Liver (tissue), 9 donors: ENCODE measurements around the gene ARHGEF7. TPM values are rescaled to one million over a fixed set of nuclear protein-coding genes. Genes with fewer than 3 reads are reported as not detected.

ENCODE experiments used
- DNase-seq: peaks from one replicate; pipeline ENCODE4 v3.0.0-alpha.2; 2017; ENCODE audit warnings: low spot score
- H3K27ac ChIP-seq, 2 donors: one replicate each; pipeline ENCODE4 v1.7.0; 2013; ENCODE audit warnings: inconsistent platforms in 2 of 2, low read length in 2 of 2, control low read depth in 1 of 2, low read depth in 1 of 2, mild to moderate bottlenecking in 1 of 2
- H3K27me3 ChIP-seq, 4 donors: one replicate each; pipeline versions ENCODE4 v1.6.1 to v1.7.0; 2013; ENCODE audit warnings: low read length in 3 of 4, inconsistent platforms in 1 of 4, mild to moderate bottlenecking in 1 of 4, moderate library complexity in 1 of 4; ENCODE audit not compliant: control insufficient read depth in 4 of 4, insufficient read depth in 4 of 4
- H3K36me3 ChIP-seq, 4 donors: one replicate each; pipeline versions ENCODE4 v1.6.1 to v1.7.0; 2013; ENCODE audit warnings: low read length in 3 of 4, mild to moderate bottlenecking in 3 of 4, low read depth in 1 of 4, moderate library complexity in 1 of 4; ENCODE audit not compliant: control insufficient read depth in 4 of 4, insufficient read depth in 3 of 4
- H3K4me1 ChIP-seq, 4 donors: one replicate each; pipeline versions ENCODE4 v1.6.1 to v1.7.0; 2013; ENCODE audit warnings: low read length in 3 of 4, mild to moderate bottlenecking in 3 of 4, moderate library complexity in 1 of 4; ENCODE audit not compliant: control insufficient read depth in 4 of 4, insufficient read depth in 4 of 4
- H3K4me3 ChIP-seq, 3 donors: one replicate each; pipeline versions ENCODE4 v1.6.1 to v1.7.0; 2013; ENCODE audit warnings: low read length in 3 of 3, control low read depth in 1 of 3, low read depth in 1 of 3, mild to moderate bottlenecking in 1 of 3
- H3K9ac ChIP-seq, 2 donors: one replicate each; pipeline ENCODE4 v1.7.0; 2013; ENCODE audit warnings: low read length in 2 of 2, mild to moderate bottlenecking in 2 of 2, moderate library complexity in 2 of 2, control low read depth in 1 of 2, low read depth in 1 of 2
- H3K9me3 ChIP-seq, 4 donors: one replicate each; pipeline versions ENCODE4 v1.6.1 to v1.7.0; 2013; ENCODE audit warnings: low read length in 3 of 4; ENCODE audit not compliant: control insufficient read depth in 4 of 4
- ATF3 ChIP-seq: IDR thresholded peaks from 2 replicates; pipeline ENCODE4 v1.6.1; 2016; ENCODE audit warnings: antibody characterized with exemption
- CTCF ChIP-seq: fragments of 150-350 bp; IDR thresholded peaks from 2 replicates; pipeline ENCODE4 v1.5.1; 2017; ENCODE audit warnings: improper control_type of control experiment, low read depth, low read length; ENCODE audit not compliant: missing input control
- EGR1 ChIP-seq, 2 donors: IDR thresholded peaks; 2 replicates each; pipeline ENCODE4 v1.6.1; 2016 to 2018; ENCODE audit warnings: antibody characterized with exemption in 2 of 2, low read depth in 2 of 2
- FOXA1 ChIP-seq: IDR thresholded peaks from 2 replicates; pipeline ENCODE4 v1.6.1; 2016; ENCODE audit warnings: antibody characterized with exemption
- FOXA2 ChIP-seq: IDR thresholded peaks from 2 replicates; pipeline ENCODE4 v1.6.1; 2016; ENCODE audit warnings: antibody characterized with exemption
- HNF4A ChIP-seq, 2 donors: conservative IDR thresholded peaks; 2 replicates each; pipeline ENCODE4 v1.6.1; 2016; ENCODE audit warnings: antibody characterized with exemption in 2 of 2, mild to moderate bottlenecking in 2 of 2
- HNF4G ChIP-seq: IDR thresholded peaks from 2 replicates; pipeline ENCODE4 v1.6.1; 2016; ENCODE audit warnings: antibody characterized with exemption
- JUND ChIP-seq, 2 donors: IDR thresholded peaks; 2 replicates each; pipeline ENCODE4 v1.6.1; 2016; ENCODE audit warnings: antibody characterized with exemption in 2 of 2
- MAX ChIP-seq: IDR thresholded peaks from 2 replicates; pipeline ENCODE4 v1.6.1; 2016; ENCODE audit warnings: antibody characterized with exemption
- RAD21 ChIP-seq, 2 donors: IDR thresholded peaks; 2 replicates each; pipeline ENCODE4 v1.6.1; 2016; ENCODE audit warnings: antibody characterized with exemption in 2 of 2, mild to moderate bottlenecking in 2 of 2
- REST ChIP-seq: IDR thresholded peaks from 2 replicates; pipeline ENCODE4 v1.6.1; 2016; ENCODE audit warnings: antibody characterized with exemption, mild to moderate bottlenecking
- RXRA ChIP-seq, 2 donors: IDR thresholded peaks; 2 replicates each; pipeline ENCODE4 v1.6.1; 2017 to 2018; ENCODE audit warnings: antibody characterized with exemption in 2 of 2, mild to moderate bottlenecking in 1 of 2
- SP1 ChIP-seq: IDR thresholded peaks from 2 replicates; pipeline ENCODE4 v1.6.1; 2018; ENCODE audit warnings: antibody characterized with exemption, mild to moderate bottlenecking
- ZBTB33 ChIP-seq: IDR thresholded peaks from 2 replicates; pipeline ENCODE4 v1.6.1; 2016; ENCODE audit warnings: antibody characterized with exemption
- WGBS: extraction: QIAGEN DNeasy Blood & Tissue Kit; methylation state at CpG from one replicate; pipeline ENCODE4 v1.1.7; 2013; 5-methylcytosine and 5-hydroxymethylcytosine counted together
- polyA plus RNA-seq, 2 donors: library from polyadenylated mRNA; stranded (reverse) in 1 of 2; unstranded in 1 of 2; fragments of 200-250 nt in 1 of 2; fragments of >200 nt in 1 of 2; fragmentation: Nextera tagmentation in 1 of 2; extraction: Ambion mirVana in 1 of 2; gene quantifications; one replicate each; pipeline versions ENCODE4 v1.2.1 to v1.2.3, GENCODE V29; 2013 to 2015
- total RNA-seq, 2 donors: library from RNA; depleted of rRNA; stranded (reverse); fragments of >200 nt; gene quantifications; one replicate each; pipeline ENCODE4 v1.2.3, GENCODE V29; 2014
- donor health status: healthy.
- donor health status: healthy.
- donor health status: healthy.
- donor health status: healthy.
- donor health status: healthy.

The ARHGEF7 gene
- total and polyA plus RNA-seq, 4 donors: 10.3 to 37.5 (median 20.1) TPM

GRCh38 chr13:111291908-111292307, 176.8 kb downstream of the ARHGEF7 start:
- H3K36me3 ChIP-seq: peaks cover 9 to 57% (median 45%) of the 10 kb centered on the region in 4 donors
- no peaks in the 10 kb centered on the region for H3K9me3 ChIP-seq
- H3K4me3 ChIP-seq: no peak overlapping the region
- TF ChIP-seq ZBTB33 (no peak), RAD21 (IDR thresholded peaks at IDR 0.05) (no peak), MAX (no peak)
- WGBS: 97% methylated on average over 14 of the region's 14 CpGs
- H3K9ac ChIP-seq: no peak overlapping the region
- no peak for DNase-seq
- H3K27ac ChIP-seq: no peak overlapping the region
- H3K27me3 ChIP-seq: no peaks in the 10 kb centered on the region
- no peaks in the 10 kb centered on the region for H3K4me1 ChIP-seq

GRCh38 chr13:111292710-111293485, 177.8 kb downstream of the ARHGEF7 start:
- Histone ChIP-seq H3K4me1 (no peaks in the 10 kb centered on the region), H3K4me3 (no peak overlapping the region), H3K27me3 (no peaks in the 10 kb centered on the region), H3K9me3 (no peaks in the 10 kb centered on the region), H3K27ac (no peak overlapping the region), H3K36me3 (peaks cover 6 to 54% (median 39%) of the 10 kb centered on the region in 4 donors), H3K9ac (no peak overlapping the region)
- no peak for DNase-seq
- TF ChIP-seq HNF4G: no peak
- no peak for TF ChIP-seq SP1
- no peak for TF ChIP-seq ZBTB33
- no peak for TF ChIP-seq MAX
- no peak for TF ChIP-seq FOXA2
- TF ChIP-seq REST: no peak
- TF ChIP-seq CTCF: no peak
- TF ChIP-seq FOXA1: no peak
- TF ChIP-seq RAD21 (IDR thresholded peaks at IDR 0.05): no peak
- TF ChIP-seq HNF4A (conservative IDR thresholded peaks at IDR 0.05): no peak
- TF ChIP-seq JUND (IDR thresholded peaks at IDR 0.05): no peak
- no peak for TF ChIP-seq ATF3
- TF ChIP-seq RXRA (IDR thresholded peaks at IDR 0.05): no peak
- TF ChIP-seq EGR1 (IDR thresholded peaks at IDR 0.05; ENCODE audit: low read depth in 2 of 2): no peak
- 94% methylated on average over 13 of the region's 13 CpGs for WGBS
